ENCODE results near the gene C5. TPM values are rescaled to one million over a fixed set of nuclear protein-coding genes. Genes with fewer than 3 reads are reported as not detected.
"Not testable (repeated sequence)": the region's sequence is repeated elsewhere in the genome, so short reads cannot be mapped to it uniquely, and the experiment has no call there.

C5 gene
- total RNA-seq = 1 to 10 TPM; 1.5 to 1.6 TPM

DNA sequence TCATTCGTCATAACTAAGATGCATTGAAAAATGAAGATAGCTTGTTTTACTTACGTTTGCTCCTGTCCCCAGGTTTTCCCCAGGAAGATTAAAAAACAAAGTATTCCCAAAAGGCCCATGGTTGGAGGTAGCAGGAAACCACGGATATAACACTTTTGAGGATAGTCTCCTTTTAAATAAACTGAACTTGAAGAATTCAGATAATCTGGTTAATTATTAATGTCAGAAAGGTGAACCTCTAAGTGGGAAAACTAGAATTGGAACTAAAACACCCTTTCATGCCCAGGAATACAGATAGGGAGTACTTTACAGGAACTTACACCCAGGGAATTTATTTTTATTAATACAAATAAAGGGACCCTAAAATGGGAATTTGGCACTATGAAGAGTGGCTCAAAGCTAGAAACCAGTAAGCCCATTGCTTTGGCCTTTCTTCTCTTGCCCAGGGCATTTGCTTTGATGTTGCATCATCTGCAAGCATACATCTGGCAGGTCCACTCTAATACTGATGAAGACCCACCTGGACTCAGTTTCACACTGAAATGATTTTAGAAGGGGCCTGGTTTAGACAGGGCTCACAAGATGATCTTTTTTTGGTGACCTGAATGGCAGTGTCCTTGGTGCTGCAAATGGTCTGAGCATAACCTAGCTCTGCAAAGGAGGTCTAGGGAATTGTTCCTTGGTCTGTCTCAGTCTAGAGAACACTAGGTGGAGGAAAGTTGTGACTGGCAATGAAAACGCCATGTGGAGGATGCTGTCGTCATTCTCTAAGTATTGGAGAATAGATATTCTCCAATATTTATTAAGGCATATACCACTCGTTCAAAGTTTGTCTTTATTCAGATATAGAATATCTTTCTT, at the start of gene C5:
C5 (minus strand) TSS at position 148 of the 861 bp plus-strand sequence; CDS start at position 119, 29 bp downstream.
- H3K27me3 ChIP-seq = no peaks in the 10 kb centered on the region
- no peaks in the 10 kb centered on the region for H3K9me3 ChIP-seq
- TF ChIP-seq, protein P1, sequence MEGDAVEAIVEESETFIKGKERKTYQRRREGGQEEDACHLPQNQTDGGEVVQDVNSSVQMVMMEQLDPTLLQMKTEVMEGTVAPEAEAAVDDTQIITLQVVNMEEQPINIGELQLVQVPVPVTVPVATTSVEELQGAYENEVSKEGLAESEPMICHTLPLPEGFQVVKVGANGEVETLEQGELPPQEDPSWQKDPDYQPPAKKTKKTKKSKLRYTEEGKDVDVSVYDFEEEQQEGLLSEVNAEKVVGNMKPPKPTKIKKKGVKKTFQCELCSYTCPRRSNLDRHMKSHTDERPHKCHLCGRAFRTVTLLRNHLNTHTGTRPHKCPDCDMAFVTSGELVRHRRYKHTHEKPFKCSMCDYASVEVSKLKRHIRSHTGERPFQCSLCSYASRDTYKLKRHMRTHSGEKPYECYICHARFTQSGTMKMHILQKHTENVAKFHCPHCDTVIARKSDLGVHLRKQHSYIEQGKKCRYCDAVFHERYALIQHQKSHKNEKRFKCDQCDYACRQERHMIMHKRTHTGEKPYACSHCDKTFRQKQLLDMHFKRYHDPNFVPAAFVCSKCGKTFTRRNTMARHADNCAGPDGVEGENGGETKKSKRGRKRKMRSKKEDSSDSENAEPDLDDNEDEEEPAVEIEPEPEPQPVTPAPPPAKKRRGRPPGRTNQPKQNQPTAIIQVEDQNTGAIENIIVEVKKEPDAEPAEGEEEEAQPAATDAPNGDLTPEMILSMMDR (IDR thresholded peaks at IDR 0.05) = no peak
- H3K9ac ChIP-seq (ENCODE audit: low read depth in 2 of 2, low read length in 2 of 2) = no peak within 1 kb of the TSS
- H3K4me3 ChIP-seq = no peak within 1 kb of the TSS
- intact Hi-C loops (cut with DNase I) = no loop called here
- DNase-seq = no peak
- H3K27ac ChIP-seq = no peak within 1 kb of the TSS
- no peaks in the 10 kb centered on the region for H3K36me3 ChIP-seq
- H3K4me1 ChIP-seq = no peaks in the 10 kb centered on the region

DNA sequence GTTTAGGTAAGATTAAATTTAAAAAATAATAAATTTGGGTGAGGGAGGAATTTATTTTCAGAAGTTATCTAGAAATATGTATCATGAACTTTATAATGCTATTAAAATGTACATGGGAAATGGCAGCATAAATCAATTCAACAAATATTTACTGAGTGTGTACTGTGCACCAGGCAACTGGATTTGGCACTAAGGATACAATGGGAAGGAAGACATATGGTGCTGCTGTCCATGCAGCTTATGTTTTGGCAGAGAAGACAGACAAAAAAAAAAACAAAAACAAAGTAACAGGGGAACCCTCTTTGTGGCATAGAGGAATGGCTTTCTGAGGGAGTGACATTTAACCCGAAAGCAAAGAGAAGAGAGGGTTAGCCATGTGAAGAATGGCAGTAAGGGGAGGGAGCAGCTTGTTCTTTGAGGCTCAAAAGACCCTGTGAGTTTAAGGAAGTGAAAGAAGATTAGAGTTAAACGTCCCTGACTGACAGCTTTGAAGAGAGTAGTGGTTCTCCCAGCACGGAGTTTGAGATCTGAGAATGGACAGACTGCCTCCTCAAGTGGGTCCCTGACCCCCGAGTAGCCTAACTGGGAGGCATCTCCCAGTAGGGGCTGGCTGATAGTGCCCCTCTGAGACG, 48.6 kb upstream of the C5 start:
- TF ChIP-seq, protein P1 (IDR thresholded peaks at IDR 0.05) = no peak
- intact Hi-C loops (cut with DNase I) = no loop called here
- Histone ChIP-seq H3K9me3 (no peaks in the 10 kb centered on the region), H3K4me1 (no peaks in the 10 kb centered on the region), H3K27me3 (no peaks in the 10 kb centered on the region), H3K9ac (ENCODE audit: low read depth in 2 of 2, low read length in 2 of 2) (no peak overlapping the region), H3K27ac (no peak overlapping the region), H3K4me3 (no peak overlapping the region), H3K36me3 (no peaks in the 10 kb centered on the region)
- DNase-seq = no peak

DNA sequence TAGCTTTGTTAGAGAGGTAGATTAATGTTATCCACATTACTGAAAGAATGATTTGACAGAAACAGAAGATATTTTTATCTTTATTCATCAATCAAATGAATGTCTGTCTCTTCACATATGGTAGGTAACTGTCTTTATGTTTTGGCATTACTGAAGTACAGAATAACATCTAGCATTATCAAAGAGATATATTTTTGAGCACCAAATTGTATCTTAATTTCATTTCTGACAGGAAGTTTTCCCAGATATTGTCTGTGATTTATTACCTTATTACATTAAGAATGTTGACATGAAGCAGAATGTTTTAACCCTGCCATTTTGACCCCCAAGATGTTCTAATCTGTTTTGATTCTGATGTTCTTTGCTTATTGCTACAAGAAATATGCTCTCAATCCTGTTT, 45.0 kb upstream of the C5 start:
- intact Hi-C loops (cut with DNase I) = no loop called here
- TF ChIP-seq, protein P1 (IDR thresholded peaks at IDR 0.05) = no peak
- no peaks in the 10 kb centered on the region for H3K4me1 ChIP-seq
- H3K9me3 ChIP-seq = no peaks in the 10 kb centered on the region
- no peak overlapping the region for H3K27ac ChIP-seq
- no peak overlapping the region for H3K4me3 ChIP-seq
- DNase-seq = no peak
- no peak overlapping the region for H3K9ac ChIP-seq (ENCODE audit: low read depth in 2 of 2, low read length in 2 of 2)
- no peaks in the 10 kb centered on the region for H3K27me3 ChIP-seq
- no peaks in the 10 kb centered on the region for H3K36me3 ChIP-seq

DNA sequence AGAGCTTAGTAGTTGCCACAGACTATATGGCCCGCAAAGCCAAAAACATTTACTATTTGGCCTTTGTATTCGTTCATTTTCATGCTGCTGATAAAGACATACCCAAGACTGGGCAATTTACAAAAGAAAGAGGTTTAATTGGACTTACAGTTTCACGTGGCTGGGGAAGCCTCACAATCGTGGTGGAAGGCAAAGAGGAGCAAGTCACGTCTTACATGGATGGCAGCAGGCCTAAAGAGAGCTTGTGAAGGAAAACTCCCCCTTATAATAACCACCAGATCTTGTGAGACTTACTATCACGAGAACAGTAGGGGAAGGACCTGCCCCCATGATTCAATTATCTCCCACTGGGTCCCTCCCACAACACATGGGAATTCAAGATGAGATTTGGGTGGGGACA, 40.7 kb upstream of the C5 start:
- DNase-seq; H3K27me3 ChIP-seq; H3K36me3 ChIP-seq; intact Hi-C loops (cut with DNase I); H3K4me1 ChIP-seq; H3K27ac ChIP-seq; H3K4me3 ChIP-seq; H3K9ac ChIP-seq (ENCODE audit: low read depth in 2 of 2, low read length in 2 of 2); H3K9me3 ChIP-seq: not testable (repeated sequence)

DNA sequence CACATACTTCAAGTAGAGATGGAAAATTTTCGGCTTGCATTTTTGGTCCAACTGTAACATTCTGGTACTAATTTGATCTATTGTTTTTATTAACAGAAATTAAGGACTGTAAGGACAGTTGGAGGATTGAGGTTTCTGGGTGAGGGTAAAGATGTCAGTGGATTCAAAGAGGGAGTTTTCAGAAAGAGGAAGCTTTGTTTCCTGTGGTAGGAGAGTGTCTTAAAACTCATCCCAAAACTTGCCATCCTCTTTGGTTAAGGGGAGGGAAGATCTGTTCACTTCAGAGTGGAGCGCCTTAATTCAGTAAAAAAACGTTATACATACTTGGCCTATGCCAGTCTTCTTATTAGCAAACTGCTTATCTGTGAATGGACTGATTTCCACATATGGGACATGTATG, 38.5 kb upstream of the C5 start:
- H3K27me3 ChIP-seq = no peaks in the 10 kb centered on the region
- H3K27ac ChIP-seq = no peak overlapping the region
- H3K36me3 ChIP-seq = no peaks in the 10 kb centered on the region
- H3K9ac ChIP-seq (ENCODE audit: low read depth in 2 of 2, low read length in 2 of 2) = no peak overlapping the region
- no peak overlapping the region for H3K4me3 ChIP-seq
- no peak for DNase-seq
- TF ChIP-seq, protein P1 (IDR thresholded peaks at IDR 0.05) = no peak
- intact Hi-C loops (cut with DNase I) = no loop called here
- no peaks in the 10 kb centered on the region for H3K9me3 ChIP-seq
- H3K4me1 ChIP-seq = no peaks in the 10 kb centered on the region

DNA sequence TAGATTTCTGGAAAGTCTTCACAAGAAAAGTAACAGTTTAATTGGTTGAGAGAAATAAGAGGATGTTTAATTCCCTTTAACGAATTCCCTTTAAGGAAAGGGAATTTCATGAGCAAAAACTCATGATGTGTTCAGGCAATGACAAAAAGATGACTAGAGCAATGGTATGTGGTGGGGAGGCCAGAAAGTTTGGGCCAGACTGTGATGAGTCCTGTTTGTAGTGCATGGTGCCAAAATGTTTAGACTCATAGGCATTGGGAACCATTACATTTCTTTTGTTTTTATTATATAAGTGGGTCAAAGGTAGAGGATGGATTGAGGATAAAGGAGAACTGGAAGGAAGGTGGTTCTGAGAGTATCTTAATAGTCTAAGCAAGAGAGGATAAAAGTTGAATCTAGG, 35.6 kb upstream of the C5 start:
- intact Hi-C loops (cut with DNase I) = no loop called here
- H3K27me3 ChIP-seq = no peaks in the 10 kb centered on the region
- TF ChIP-seq, protein P1 (IDR thresholded peaks at IDR 0.05) = no peak
- DNase-seq = no peak
- no peak overlapping the region for H3K9ac ChIP-seq (ENCODE audit: low read depth in 2 of 2, low read length in 2 of 2)
- H3K4me1 ChIP-seq = no peaks in the 10 kb centered on the region
- H3K9me3 ChIP-seq = no peaks in the 10 kb centered on the region
- H3K36me3 ChIP-seq = no peaks in the 10 kb centered on the region
- no peak overlapping the region for H3K27ac ChIP-seq
- no peak overlapping the region for H3K4me3 ChIP-seq
